Neural cell (in vitro differentiated cells): ENCODE results near the gene PLCB4.

Experiments
- CTCF ChIP-seq: fragments of 450-650 bp; IDR thresholded peaks from 2 replicates; pipeline ENCODE4 v1.5.1; 2014; ENCODE audit warnings: antibody characterized with exemption, mild to moderate bottlenecking, moderate library complexity; ENCODE audit not compliant: poor library complexity, severe bottlenecking
- EP300 ChIP-seq: fragments of 450-650 bp; conservative IDR thresholded peaks from 2 replicates; pipeline ENCODE4 v1.6.1; 2014; ENCODE audit warnings: antibody characterized with exemption, mild to moderate bottlenecking, moderate library complexity; ENCODE audit not compliant: poor library complexity, severe bottlenecking
- RAD21 ChIP-seq: fragments of 450-650 bp; conservative IDR thresholded peaks from 2 replicates; pipeline ENCODE4 v1.6.1; 2014; ENCODE audit warnings: antibody characterized with exemption, mild to moderate bottlenecking, moderate library complexity
- TAF1 ChIP-seq: IDR thresholded peaks from 2 replicates; pipeline ENCODE4 v1.6.1; 2012; ENCODE audit warnings: low read depth

GRCh38 chr20:9087531-9088217, 18.8 kb downstream of the PLCB4 start:
- TF ChIP-seq CTCF (no peak), TAF1 (no peak), RAD21 (no peak), EP300 (no peak)
